Superior temporal gyrus (tissue), 1 donor: ENCODE measurements around the gene ITGB3BP.
"Not testable (repeated sequence)": the region's sequence is repeated elsewhere in the genome, so short reads cannot be mapped to it uniquely, and the experiment has no call there.

Experiments used
- DNase-seq: peaks from one replicate; pipeline ENCODE4 v3.0.0-alpha.2; 2016; ENCODE audit errors: extremely low spot score

Gene ITGB3BP

GRCh38 chr1:63506782-63507181, 16.2 kb downstream of the ITGB3BP start:
- DNase-seq, result no peak

GRCh38 chr1:63501256-63501655, 21.8 kb downstream of the ITGB3BP start:
- DNase-seq, result no peak

- no peak for DNase-seq
Observed at GRCh38 chr1:63498106-63498505, 24.9 kb downstream of the ITGB3BP start.

- no peak for DNase-seq
Observed at GRCh38 chr1:63497577-63497976, 25.4 kb downstream of the ITGB3BP start.

- no peak for DNase-seq
Observed at GRCh38 chr1:63487336-63488065, 35.5 kb downstream of the ITGB3BP start.

GRCh38 chr1:63486629-63487028, 36.4 kb downstream of the ITGB3BP start:
- DNase-seq, result no peak

- no peak for DNase-seq
Observed at GRCh38 chr1:63480057-63480456, 43.0 kb downstream of the ITGB3BP start.

- no peak for DNase-seq
Observed at GRCh38 chr1:63475761-63476160, 47.3 kb downstream of the ITGB3BP start.

GRCh38 chr1:63468683-63469082, 54.3 kb downstream of the ITGB3BP start:
- not testable (repeated sequence) for DNase-seq

- DNase-seq, result no peak
Observed at GRCh38 chr1:63466759-63467158, 56.3 kb downstream of the ITGB3BP start.

- no peak for DNase-seq
Observed at GRCh38 chr1:63466181-63466580, 56.8 kb downstream of the ITGB3BP start.

- DNase-seq, result no peak
Observed at GRCh38 chr1:63463248-63463647, 59.8 kb downstream of the ITGB3BP start.

GRCh38 chr1:63461661-63462230, 61.3 kb downstream of the ITGB3BP start:
- no peak for DNase-seq

- no peak for DNase-seq
Observed at GRCh38 chr1:63458750-63459149, 64.3 kb downstream of the ITGB3BP start.

GRCh38 chr1:63454269-63454668, 68.8 kb downstream of the ITGB3BP start:
- no peak for DNase-seq

GRCh38 chr1:63453232-63453631, 69.8 kb downstream of the ITGB3BP start:
- no peak for DNase-seq

GRCh38 chr1:63450416-63450815, 72.6 kb downstream of the ITGB3BP start:
- DNase-seq, result no peak

- DNase-seq, result no peak
Observed at GRCh38 chr1:63448731-63449246, 74.2 kb downstream of the ITGB3BP start.

GRCh38 chr1:63442141-63442475, 80.9 kb downstream of the ITGB3BP start:
- no peak for DNase-seq

GRCh38 chr1:63435161-63435560, 87.9 kb downstream of the ITGB3BP start:
- no peak for DNase-seq

- no peak for DNase-seq
Observed at GRCh38 chr1:63429281-63429680, 93.7 kb downstream of the ITGB3BP start.

- no peak for DNase-seq
Observed at GRCh38 chr1:63428815-63429214, 94.2 kb downstream of the ITGB3BP start.

GRCh38 chr1:63423649-63424048, 99.4 kb downstream of the ITGB3BP start:
- no peak for DNase-seq

- not testable (repeated sequence) for DNase-seq
Observed at GRCh38 chr1:63420746-63421145, 102.3 kb downstream of the ITGB3BP start.
